ENCODE results near the gene CHSY1.

CHSY1 gene

GRCh38 chr15:101170568-101171350 is 81.1 kb downstream of the CHSY1 start:
- peak; percentile 63 for DNase-seq (ENCODE audit: low read depth)

GRCh38 chr15:101169495-101170071 is 82.3 kb downstream of the CHSY1 start:
- DNase-seq (ENCODE audit: low read depth): no peak

GRCh38 chr15:101168898-101169494 is 82.9 kb downstream of the CHSY1 start:
- no peak for DNase-seq (ENCODE audit: low read depth)

- DNase-seq (ENCODE audit: low read depth): no peak
Observed at GRCh38 chr15:101168463-101168824, 83.4 kb downstream of the CHSY1 start.

- peak; percentile 91 for DNase-seq (ENCODE audit: low read depth)
Observed at GRCh38 chr15:101167753-101168462, 83.9 kb downstream of the CHSY1 start.

- DNase-seq (ENCODE audit: low read depth): no peak
Observed at GRCh38 chr15:101167411-101167752, 84.5 kb downstream of the CHSY1 start.

- DNase-seq (ENCODE audit: low read depth): no peak
Observed at GRCh38 chr15:101165905-101166471, 85.9 kb downstream of the CHSY1 start.

GRCh38 chr15:101162701-101163483 is 89.0 kb downstream of the CHSY1 start:
- no peak for DNase-seq (ENCODE audit: low read depth)

- DNase-seq (ENCODE audit: low read depth): no peak
Observed at GRCh38 chr15:101161656-101162055, 90.2 kb downstream of the CHSY1 start.

- DNase-seq (ENCODE audit: low read depth): no peak
Observed at GRCh38 chr15:101159936-101160815, 91.7 kb downstream of the CHSY1 start.

GRCh38 chr15:101159096-101159935 is 92.5 kb downstream of the CHSY1 start:
- DNase-seq (ENCODE audit: low read depth): no peak

- DNase-seq (ENCODE audit: low read depth): no peak
Observed at GRCh38 chr15:101158166-101159095, 93.4 kb downstream of the CHSY1 start.

- DNase-seq (ENCODE audit: low read depth): no peak
Observed at GRCh38 chr15:101157721-101158120, 94.1 kb downstream of the CHSY1 start.

GRCh38 chr15:101156509-101157159 is 95.2 kb downstream of the CHSY1 start:
- DNase-seq (ENCODE audit: low read depth): no peak

GRCh38 chr15:101156061-101156460 is 95.8 kb downstream of the CHSY1 start:
- DNase-seq (ENCODE audit: low read depth): no peak

- DNase-seq (ENCODE audit: low read depth): no peak
Observed at GRCh38 chr15:101153801-101154656, 97.8 kb downstream of the CHSY1 start.

GRCh38 chr15:101152914-101153313 is 98.9 kb downstream of the CHSY1 start:
- DNase-seq (ENCODE audit: low read depth): no peak
